HepG2 (cell line): Measurements from ENCODE around the gene TRIM72. TPM values are rescaled to one million over a fixed set of nuclear protein-coding genes. Genes with fewer than 3 reads are reported as not detected.
A peak's percentile ranks its signal among the peaks of the same experiment; 100 is the strongest.

Source experiments
- ATRX ChIP-seq: sonication (generic); formaldehyde crosslinking; IDR thresholded peaks from 2 replicates; pipeline ENCODE4 v1.4.0; 2020; ENCODE audit warnings: missing genetic modification reagents, borderline replicate concordance
- CHD2 ChIP-seq: IDR thresholded peaks from 2 replicates; pipeline ENCODE4 v1.6.1; 2011; ENCODE audit warnings: low read depth, low read length, improper control_type of control experiment
- FLYWCH1 ChIP-seq: sonication (generic); formaldehyde crosslinking; IDR thresholded peaks from 2 replicates; pipeline ENCODE4 v1.8.1; 2023; ENCODE audit warnings: mild to moderate bottlenecking, missing genetic modification reagents
- GATA4 ChIP-seq: sonication (generic); IDR thresholded peaks from 2 replicates; pipeline ENCODE4 v1.6.1; 2016; ENCODE audit warnings: antibody characterized with exemption, low read depth, borderline replicate concordance
- HIVEP1 ChIP-seq: sonication (generic); formaldehyde crosslinking; IDR thresholded peaks from 2 replicates; pipeline ENCODE4 v1.4.0; 2020; ENCODE audit warnings: mild to moderate bottlenecking, missing genetic modification reagents
- IRF2 ChIP-seq: IDR thresholded peaks from 2 replicates; pipeline ENCODE4 v1.6.1; 2018; ENCODE audit warnings: missing genetic modification reagents, missing compliant biosample characterization
- MBNL3 ChIP-seq: fragments of 250-450 bp; sonication (Bioruptor Pico); conservative IDR thresholded peaks from 2 replicates; pipeline ENCODE4 v1.8.0; 2022; ENCODE audit warnings: mild to moderate bottlenecking, inconsistent platforms
- MIER3 ChIP-seq: IDR thresholded peaks from 2 replicates; pipeline ENCODE4 v1.6.1; 2016; ENCODE audit warnings: missing compliant biosample characterization, borderline replicate concordance
- MYNN ChIP-seq: sonication (generic); formaldehyde crosslinking; IDR thresholded peaks from 2 replicates; pipeline ENCODE4 v1.4.0; 2020; ENCODE audit warnings: mild to moderate bottlenecking, low read depth, missing genetic modification reagents
- NCOA1 ChIP-seq: sonication (generic); formaldehyde crosslinking; IDR thresholded peaks from 2 replicates; pipeline ENCODE4 v1.9.0; 2021; ENCODE audit warnings: missing genetic modification reagents
- NFRKB ChIP-seq: fragments of 450-650 bp; IDR thresholded peaks from 2 replicates; pipeline ENCODE4 v1.6.1; 2017
- RAD21 ChIP-seq: fragments of 450-650 bp; formaldehyde crosslinking; IDR thresholded peaks from 2 replicates; pipeline ENCODE4 v1.5.0; 2020; ENCODE audit warnings: mild to moderate bottlenecking
- RBFOX2 ChIP-seq: fragments of 200-400 bp; formaldehyde crosslinking; IDR thresholded peaks from 2 replicates; pipeline ENCODE4 v1.6.1; 2017; ENCODE audit warnings: low read depth, mild to moderate bottlenecking, low read length
- RORA ChIP-seq: sonication (generic); formaldehyde crosslinking; IDR thresholded peaks from 2 replicates; pipeline ENCODE4 v1.5.0; 2020; ENCODE audit warnings: mild to moderate bottlenecking, missing genetic modification reagents, moderate library complexity
- SNAI1 ChIP-seq: sonication (generic); formaldehyde crosslinking; IDR thresholded peaks from 2 replicates; pipeline ENCODE4 v1.5.0; 2020; ENCODE audit warnings: mild to moderate bottlenecking, missing genetic modification reagents, borderline replicate concordance
- ZFP1 ChIP-seq: IDR thresholded peaks from 2 replicates; pipeline ENCODE4 v1.6.1; 2016
- ZNF282 ChIP-seq: fragments of 450-650 bp; IDR thresholded peaks from 2 replicates; pipeline ENCODE4 v1.6.1; 2018; ENCODE audit not compliant: partially characterized antibody
- ZNF431 ChIP-seq: sonication (generic); formaldehyde crosslinking; IDR thresholded peaks from 2 replicates; pipeline ENCODE4 v1.9.0; 2022; ENCODE audit warnings: missing genetic modification reagents, low read depth, mild to moderate bottlenecking, borderline replicate concordance
- ZNF530 ChIP-seq: sonication (generic); formaldehyde crosslinking; IDR thresholded peaks from 2 replicates; pipeline ENCODE4 v1.5.0; 2020; ENCODE audit warnings: low read depth, mild to moderate bottlenecking, missing genetic modification reagents
- ZNF678 ChIP-seq: sonication (generic); formaldehyde crosslinking; IDR thresholded peaks from 2 replicates; pipeline ENCODE4 v1.4.0; 2020; ENCODE audit warnings: mild to moderate bottlenecking, missing genetic modification reagents
- ZNF768 ChIP-seq: sonication (generic); formaldehyde crosslinking; IDR thresholded peaks from 2 replicates; pipeline ENCODE4 v1.4.0; 2020; ENCODE audit warnings: missing genetic modification reagents
- polyA plus RNA-seq, 8 experiments: library from polyadenylated mRNA; depleted of rRNA in 3 of 8; stranded (reverse) in 7 of 8; unstranded in 1 of 8; fragments of >200 nt; fragmentation: Illumina TruSeq in 4 of 8; extraction: Trizol in 4 of 8; gene quantifications; 2 replicates each; pipeline versions ENCODE4 v1.2.1 to v1.2.3, GENCODE V29; 2011 to 2016; ENCODE audit warnings: low read depth in 4 of 8, missing spikeins in 1 of 8, mixed read lengths in 1 of 8; ENCODE audit not compliant: insufficient read depth in 1 of 8
- total RNA-seq, 5 experiments: library from RNA; depleted of rRNA; stranded (reverse); fragments of >200 nt; fragmentation: Illumina TruSeq; extraction: Trizol; gene quantifications; 2 replicates each; pipeline ENCODE4 v1.2.3, GENCODE V29; 2016; ENCODE audit warnings: low read depth in 1 of 5
- TF ChIP-seq, protein P1 (sequence below): sonication (generic); formaldehyde crosslinking; IDR thresholded peaks from 2 replicates; pipeline ENCODE4 v1.5.0; 2020; ENCODE audit warnings: mild to moderate bottlenecking, missing genetic modification reagents
- TF ChIP-seq, protein P2 (sequence below): IDR thresholded peaks from 2 replicates; pipeline ENCODE4 v1.6.1; 2016; ENCODE audit warnings: missing genetic modification reagents, missing compliant biosample characterization
- TF ChIP-seq, protein P3 (sequence below): sonication (generic); formaldehyde crosslinking; IDR thresholded peaks from 2 replicates; pipeline ENCODE4 v1.5.0; 2020; ENCODE audit warnings: mild to moderate bottlenecking, missing genetic modification reagents

Gene TRIM72
- total and polyA plus RNA-seq, 2 of the 13 experiments (the other 11 are each of a cell fraction or from before 2014, with no cell fraction given), result not detected

DNA sequence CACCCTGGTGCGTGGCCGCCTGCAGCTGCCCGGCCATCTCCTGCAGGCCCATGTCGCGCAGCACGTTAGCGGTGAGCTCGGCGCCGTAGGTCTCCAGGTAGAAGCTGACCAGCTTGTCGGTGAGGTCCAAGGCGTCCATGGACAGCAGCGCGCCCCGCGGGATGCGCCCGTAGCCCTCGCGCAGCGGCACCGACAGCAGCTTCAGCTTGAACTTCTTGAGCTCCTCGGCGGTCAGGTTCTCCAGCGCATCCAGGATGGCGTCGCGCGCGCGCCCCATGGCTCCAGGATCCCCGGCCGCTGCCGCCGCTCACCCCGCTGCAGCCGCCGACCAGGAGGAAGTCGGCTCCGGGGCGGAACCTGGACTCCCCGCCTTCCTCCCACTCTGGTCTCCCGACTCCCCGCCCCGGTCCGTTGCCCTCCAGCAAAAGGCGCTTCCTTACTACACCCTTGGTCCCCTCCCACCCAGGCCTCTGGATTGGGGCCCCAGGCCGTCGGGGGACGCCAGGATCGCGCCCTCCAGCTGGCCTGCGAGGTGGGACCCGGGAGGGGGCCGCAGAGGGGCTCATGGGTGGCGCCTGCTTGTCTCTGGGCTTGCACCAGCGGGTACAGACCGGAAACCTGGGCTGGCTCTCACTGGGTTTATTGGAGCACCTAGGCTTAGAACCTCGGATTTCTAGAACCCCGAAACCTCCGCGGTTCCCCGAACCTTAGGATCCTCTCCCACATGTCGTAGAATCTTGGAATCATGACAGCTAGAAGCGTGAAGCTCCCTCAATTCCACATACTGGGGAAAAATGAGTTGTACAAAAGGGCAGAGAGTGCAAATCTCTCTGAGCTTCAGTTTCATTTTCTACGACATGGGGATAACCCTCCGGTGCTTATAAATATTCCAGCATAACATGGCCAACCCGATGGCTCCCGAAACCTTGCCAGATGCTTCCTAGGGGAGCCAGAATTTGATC is 11.2 kb upstream of the TRIM72 start, which contains the start of gene PYCARD (continued):
- TF ChIP-seq, protein P1, sequence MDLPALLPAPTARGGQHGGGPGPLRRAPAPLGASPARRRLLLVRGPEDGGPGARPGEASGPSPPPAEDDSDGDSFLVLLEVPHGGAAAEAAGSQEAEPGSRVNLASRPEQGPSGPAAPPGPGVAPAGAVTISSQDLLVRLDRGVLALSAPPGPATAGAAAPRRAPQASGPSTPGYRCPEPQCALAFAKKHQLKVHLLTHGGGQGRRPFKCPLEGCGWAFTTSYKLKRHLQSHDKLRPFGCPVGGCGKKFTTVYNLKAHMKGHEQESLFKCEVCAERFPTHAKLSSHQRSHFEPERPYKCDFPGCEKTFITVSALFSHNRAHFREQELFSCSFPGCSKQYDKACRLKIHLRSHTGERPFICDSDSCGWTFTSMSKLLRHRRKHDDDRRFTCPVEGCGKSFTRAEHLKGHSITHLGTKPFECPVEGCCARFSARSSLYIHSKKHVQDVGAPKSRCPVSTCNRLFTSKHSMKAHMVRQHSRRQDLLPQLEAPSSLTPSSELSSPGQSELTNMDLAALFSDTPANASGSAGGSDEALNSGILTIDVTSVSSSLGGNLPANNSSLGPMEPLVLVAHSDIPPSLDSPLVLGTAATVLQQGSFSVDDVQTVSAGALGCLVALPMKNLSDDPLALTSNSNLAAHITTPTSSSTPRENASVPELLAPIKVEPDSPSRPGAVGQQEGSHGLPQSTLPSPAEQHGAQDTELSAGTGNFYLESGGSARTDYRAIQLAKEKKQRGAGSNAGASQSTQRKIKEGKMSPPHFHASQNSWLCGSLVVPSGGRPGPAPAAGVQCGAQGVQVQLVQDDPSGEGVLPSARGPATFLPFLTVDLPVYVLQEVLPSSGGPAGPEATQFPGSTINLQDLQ, result no peak
- TF ChIP-seq RBFOX2 (peak; percentile 25; the same call in 1 of the 2 replicates), NCOA1 (CRISPR knock-in tag) (no peak), ZNF678 (CRISPR knock-in tag) (no peak), ZNF768 (CRISPR knock-in tag) (0 out of 2 replicates have a peak, but pooled peaks have one; percentile 26), ZNF530 (CRISPR knock-in tag) (no peak), GATA4 (no peak), ATRX (CRISPR knock-in tag) (no peak), MIER3 (CRISPR knock-in tag) (no peak), ZFP1 (no peak), CHD2 (no peak), FLYWCH1 (no peak), NFRKB (no peak), IRF2 (CRISPR knock-in tag) (no peak), SNAI1 (CRISPR knock-in tag) (no peak), MYNN (no peak), HIVEP1 (CRISPR knock-in tag) (no peak), ZNF431 (CRISPR knock-in tag) (no peak), RORA (CRISPR knock-in tag) (no peak), ZNF282 (no peak), MBNL3 (CRISPR knock-in tag) (no peak), RAD21 (CRISPR knock-in tag) (peak; percentile 19; the same call in 1 of the 2 replicates)
- TF ChIP-seq, protein P2, sequence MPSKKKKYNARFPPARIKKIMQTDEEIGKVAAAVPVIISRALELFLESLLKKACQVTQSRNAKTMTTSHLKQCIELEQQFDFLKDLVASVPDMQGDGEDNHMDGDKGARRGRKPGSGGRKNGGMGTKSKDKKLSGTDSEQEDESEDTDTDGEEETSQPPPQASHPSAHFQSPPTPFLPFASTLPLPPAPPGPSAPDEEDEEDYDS (CRISPR knock-in tag), result no peak
- TF ChIP-seq, protein P3, sequence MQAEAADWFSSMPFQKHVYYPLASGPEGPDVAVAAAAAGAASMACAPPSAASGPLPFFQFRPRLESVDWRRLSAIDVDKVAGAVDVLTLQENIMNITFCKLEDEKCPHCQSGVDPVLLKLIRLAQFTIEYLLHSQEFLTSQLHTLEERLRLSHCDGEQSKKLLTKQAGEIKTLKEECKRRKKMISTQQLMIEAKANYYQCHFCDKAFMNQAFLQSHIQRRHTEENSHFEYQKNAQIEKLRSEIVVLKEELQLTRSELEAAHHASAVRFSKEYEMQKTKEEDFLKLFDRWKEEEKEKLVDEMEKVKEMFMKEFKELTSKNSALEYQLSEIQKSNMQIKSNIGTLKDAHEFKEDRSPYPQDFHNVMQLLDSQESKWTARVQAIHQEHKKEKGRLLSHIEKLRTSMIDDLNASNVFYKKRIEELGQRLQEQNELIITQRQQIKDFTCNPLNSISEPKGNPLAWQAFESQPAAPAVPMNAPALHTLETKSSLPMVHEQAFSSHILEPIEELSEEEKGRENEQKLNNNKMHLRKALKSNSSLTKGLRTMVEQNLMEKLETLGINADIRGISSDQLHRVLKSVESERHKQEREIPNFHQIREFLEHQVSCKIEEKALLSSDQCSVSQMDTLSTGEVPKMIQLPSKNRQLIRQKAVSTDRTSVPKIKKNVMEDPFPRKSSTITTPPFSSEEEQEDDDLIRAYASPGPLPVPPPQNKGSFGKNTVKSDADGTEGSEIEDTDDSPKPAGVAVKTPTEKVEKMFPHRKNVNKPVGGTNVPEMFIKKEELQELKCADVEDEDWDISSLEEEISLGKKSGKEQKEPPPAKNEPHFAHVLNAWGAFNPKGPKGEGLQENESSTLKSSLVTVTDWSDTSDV (CRISPR knock-in tag), result 0 out of 2 replicates have a peak, but pooled peaks have one; percentile 11
